Transverse colon (tissue), 4 donors: ENCODE data around the gene USP5.

Experiments used
- CTCF ChIP-seq, 5 experiments: fragments of 200-600 bp in 3 of 5; fragments of 450-650 bp in 2 of 5; sonication (generic) in 3 of 5; IDR thresholded peaks; 1 replicate in 2 of 5; 2 replicates in 3 of 5; pipeline ENCODE4 v1.5.1; 2016 to 2017; ENCODE audit warnings: antibody characterized with exemption in 5 of 5, inconsistent platforms in 3 of 5, mild to moderate bottlenecking in 2 of 5, moderate library complexity in 1 of 5
- EP300 ChIP-seq: sonication (generic); formaldehyde crosslinking; IDR thresholded peaks from one replicate; pipeline ENCODE4 v1.6.1; 2017; ENCODE audit warnings: antibody characterized with exemption, low read depth
- POLR2A ChIP-seq: fragments of 450-650 bp; IDR thresholded peaks from one replicate; pipeline ENCODE4 v1.6.1; 2016; ENCODE audit warnings: antibody characterized with exemption, mild to moderate bottlenecking, moderate library complexity
- POLR2AphosphoS5 ChIP-seq, 3 donors: sonication (generic); formaldehyde crosslinking; IDR thresholded peaks; one replicate each; pipeline ENCODE4 v1.6.1; 2016; ENCODE audit warnings: antibody characterized with exemption in 3 of 3

- TF ChIP-seq CTCF (IDR thresholded peaks at IDR 0.05), result peak in 1 of 5 experiments; percentile 6
- no peak for TF ChIP-seq POLR2A
- no peak for TF ChIP-seq EP300
- TF ChIP-seq POLR2AphosphoS5 (IDR thresholded peaks at IDR 0.05), result no peak
Measured at GRCh38 chr12:6914947-6915788, 63.2 kb downstream of the USP5 start.
